Mammary epithelial cell (primary cell): Measurements from ENCODE around the gene ST6GALNAC4.

ENCODE experiments used
- EZH2 ChIP-seq: IDR thresholded peaks from 2 replicates; pipeline ENCODE4 v1.6.1; 2012; ENCODE audit warnings: low read length, inconsistent platforms, borderline replicate concordance
- TF ChIP-seq, protein P1 (sequence below), 2 donors: IDR thresholded peaks in 1 of 2; conservative IDR thresholded peaks in 1 of 2; 2 replicates each; pipeline ENCODE4 v1.5.1; 2011 to 2012; ENCODE audit warnings: inconsistent platforms in 2 of 2, low read length in 2 of 2, mild to moderate bottlenecking in 2 of 2, control low read depth in 1 of 2, low read depth in 1 of 2; ENCODE audit not compliant: insufficient read depth in 1 of 2; ENCODE audit errors: extremely low read depth in 1 of 2

DNA sequence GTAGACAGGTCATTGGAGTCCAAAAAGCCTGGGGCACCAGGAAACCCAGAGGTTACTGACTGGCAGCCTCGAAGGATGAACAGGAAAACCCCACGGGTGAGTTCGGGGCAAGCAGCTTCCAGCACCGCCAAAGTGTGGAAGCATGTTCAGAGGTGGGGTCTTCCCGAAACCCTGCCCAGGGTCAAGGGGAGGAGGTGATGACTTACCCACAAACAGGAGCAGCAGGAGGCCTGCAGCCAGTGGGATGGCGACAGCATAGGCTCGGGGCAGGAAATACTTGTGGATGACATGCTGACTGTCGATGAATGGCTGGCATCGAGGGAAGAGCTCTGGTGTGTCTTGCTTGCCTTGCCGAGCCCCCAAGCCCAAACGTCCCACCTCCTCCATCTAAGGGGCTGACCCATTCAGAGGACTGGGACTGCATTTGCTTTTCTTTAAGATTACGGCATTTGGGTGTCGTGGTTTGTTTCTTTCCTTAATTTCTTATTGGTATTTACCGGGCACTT is 19.6 kb upstream of the ST6GALNAC4 start:
- TF ChIP-seq, protein P1, sequence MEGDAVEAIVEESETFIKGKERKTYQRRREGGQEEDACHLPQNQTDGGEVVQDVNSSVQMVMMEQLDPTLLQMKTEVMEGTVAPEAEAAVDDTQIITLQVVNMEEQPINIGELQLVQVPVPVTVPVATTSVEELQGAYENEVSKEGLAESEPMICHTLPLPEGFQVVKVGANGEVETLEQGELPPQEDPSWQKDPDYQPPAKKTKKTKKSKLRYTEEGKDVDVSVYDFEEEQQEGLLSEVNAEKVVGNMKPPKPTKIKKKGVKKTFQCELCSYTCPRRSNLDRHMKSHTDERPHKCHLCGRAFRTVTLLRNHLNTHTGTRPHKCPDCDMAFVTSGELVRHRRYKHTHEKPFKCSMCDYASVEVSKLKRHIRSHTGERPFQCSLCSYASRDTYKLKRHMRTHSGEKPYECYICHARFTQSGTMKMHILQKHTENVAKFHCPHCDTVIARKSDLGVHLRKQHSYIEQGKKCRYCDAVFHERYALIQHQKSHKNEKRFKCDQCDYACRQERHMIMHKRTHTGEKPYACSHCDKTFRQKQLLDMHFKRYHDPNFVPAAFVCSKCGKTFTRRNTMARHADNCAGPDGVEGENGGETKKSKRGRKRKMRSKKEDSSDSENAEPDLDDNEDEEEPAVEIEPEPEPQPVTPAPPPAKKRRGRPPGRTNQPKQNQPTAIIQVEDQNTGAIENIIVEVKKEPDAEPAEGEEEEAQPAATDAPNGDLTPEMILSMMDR (conservative IDR thresholded peaks at IDR 0.05 in 1 of 2, IDR thresholded peaks at IDR 0.05 in 1 of 2; ENCODE audit: extremely low read depth in 1 of 2, insufficient read depth in 1 of 2, low read depth in 1 of 2, low read length in 2 of 2), result no peak
- no peak for TF ChIP-seq EZH2
